Loucy (cell line): ENCODE results near the gene WDR37.

Experiments
- H2AFZ ChIP-seq: fragments of 200-600 bp; sonication (generic); 2 replicates; pipeline ENCODE4 v1.6.0; 2016; ENCODE audit warnings: antibody characterized with exemption, mild to moderate bottlenecking, low read length, moderate library complexity
- H3F3A ChIP-seq: fragments of 200-600 bp; 2 replicates; pipeline ENCODE4 v1.6.0; 2016; ENCODE audit warnings: antibody characterized with exemption, low read depth, mild to moderate bottlenecking
- H3K27me3 ChIP-seq: fragments of 200-600 bp; sonication (generic); 2 replicates; pipeline ENCODE4 v1.6.1; 2014; ENCODE audit warnings: low read length, mild to moderate bottlenecking; ENCODE audit not compliant: insufficient read depth, poor library complexity, severe bottlenecking
- H3K36me3 ChIP-seq: fragments of 200-600 bp; sonication (generic); 2 replicates; pipeline ENCODE4 v1.6.1; 2016; ENCODE audit warnings: low read length; ENCODE audit not compliant: insufficient read depth
- H3K4me1 ChIP-seq: fragments of 200-600 bp; sonication (generic); 2 replicates; pipeline ENCODE4 v1.5.1; 2014; ENCODE audit warnings: low read length, mild to moderate bottlenecking; ENCODE audit not compliant: insufficient read depth, poor library complexity, severe bottlenecking
- H3K4me2 ChIP-seq: fragments of 200-600 bp; sonication (generic); 2 replicates; pipeline ENCODE4 v1.6.0; 2014; ENCODE audit warnings: antibody characterized with exemption, low read length, low read depth, mild to moderate bottlenecking; ENCODE audit not compliant: poor library complexity, severe bottlenecking
- H3K4me3 ChIP-seq: fragments of 200-600 bp; sonication (generic); 2 replicates; pipeline ENCODE4 v1.5.1; 2014; ENCODE audit warnings: low read length, mild to moderate bottlenecking, mixed read lengths; ENCODE audit not compliant: poor library complexity, severe bottlenecking
- H3K79me2 ChIP-seq: fragments of 200-600 bp; sonication (generic); 2 replicates; pipeline ENCODE4 v1.6.1; 2014; ENCODE audit warnings: low read length; ENCODE audit not compliant: insufficient read depth
- H3K9ac ChIP-seq: fragments of 200-600 bp; sonication (generic); 2 replicates; pipeline ENCODE4 v1.6.0; 2014; ENCODE audit warnings: mild to moderate bottlenecking, low read depth, low read length, moderate library complexity; ENCODE audit not compliant: poor library complexity, severe bottlenecking
- H3K9me2 ChIP-seq: fragments of 200-600 bp; sonication (generic); replicated peaks from 2 replicates; pipeline ENCODE4 v1.6.1; 2016; ENCODE audit warnings: low read depth, low read length, mixed read lengths
- H3K9me3 ChIP-seq: fragments of 200-600 bp; sonication (generic); 2 replicates; pipeline ENCODE4 v1.6.1; 2014; ENCODE audit warnings: mild to moderate bottlenecking, antibody characterized with exemption, low read length, low read depth; ENCODE audit not compliant: insufficient read depth
- H4K20me1 ChIP-seq: fragments of 200-600 bp; sonication (generic); 2 replicates; pipeline ENCODE4 v1.6.0; 2014; ENCODE audit warnings: antibody characterized with exemption, low read length, mild to moderate bottlenecking; ENCODE audit not compliant: insufficient read depth, poor library complexity, severe bottlenecking
- EZH2phosphoT487 ChIP-seq: fragments of 200-600 bp; IDR thresholded peaks from 2 replicates; pipeline ENCODE4 v1.6.1; 2018; ENCODE audit warnings: antibody characterized with exemption, mild to moderate bottlenecking, moderate library complexity, borderline replicate concordance
- TF ChIP-seq, protein P1 (sequence below): fragments of 200-600 bp; sonication (generic); conservative IDR thresholded peaks from 2 replicates; pipeline ENCODE4 v1.5.1; 2014; ENCODE audit warnings: mild to moderate bottlenecking, antibody characterized with exemption, low read length

WDR37 gene

DNA sequence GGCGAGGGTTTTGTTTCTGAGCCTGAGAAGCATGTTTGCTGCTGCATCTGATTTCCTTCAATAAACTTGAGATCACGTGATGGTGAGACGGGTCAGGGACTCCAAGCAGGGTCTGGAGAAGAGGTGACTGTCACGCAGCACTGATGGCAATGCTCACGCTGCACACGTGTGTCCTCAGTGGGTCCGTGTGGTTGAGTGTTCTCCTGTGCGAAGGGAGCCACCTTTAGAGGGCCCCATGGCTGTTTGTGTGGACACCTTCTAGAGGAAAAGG is 100.4 kb downstream of the WDR37 start:
- H3K9ac ChIP-seq, result no peak overlapping the region
- no peaks in the 10 kb centered on the region for H3F3A ChIP-seq
- H4K20me1 ChIP-seq, result no peaks in the 10 kb centered on the region
- no peaks in the 10 kb centered on the region for H3K9me2 ChIP-seq
- H3K9me3 ChIP-seq, result no peaks in the 10 kb centered on the region
- no peaks in the 10 kb centered on the region for H3K36me3 ChIP-seq
- no peaks in the 10 kb centered on the region for H3K27me3 ChIP-seq
- TF ChIP-seq, protein P1, sequence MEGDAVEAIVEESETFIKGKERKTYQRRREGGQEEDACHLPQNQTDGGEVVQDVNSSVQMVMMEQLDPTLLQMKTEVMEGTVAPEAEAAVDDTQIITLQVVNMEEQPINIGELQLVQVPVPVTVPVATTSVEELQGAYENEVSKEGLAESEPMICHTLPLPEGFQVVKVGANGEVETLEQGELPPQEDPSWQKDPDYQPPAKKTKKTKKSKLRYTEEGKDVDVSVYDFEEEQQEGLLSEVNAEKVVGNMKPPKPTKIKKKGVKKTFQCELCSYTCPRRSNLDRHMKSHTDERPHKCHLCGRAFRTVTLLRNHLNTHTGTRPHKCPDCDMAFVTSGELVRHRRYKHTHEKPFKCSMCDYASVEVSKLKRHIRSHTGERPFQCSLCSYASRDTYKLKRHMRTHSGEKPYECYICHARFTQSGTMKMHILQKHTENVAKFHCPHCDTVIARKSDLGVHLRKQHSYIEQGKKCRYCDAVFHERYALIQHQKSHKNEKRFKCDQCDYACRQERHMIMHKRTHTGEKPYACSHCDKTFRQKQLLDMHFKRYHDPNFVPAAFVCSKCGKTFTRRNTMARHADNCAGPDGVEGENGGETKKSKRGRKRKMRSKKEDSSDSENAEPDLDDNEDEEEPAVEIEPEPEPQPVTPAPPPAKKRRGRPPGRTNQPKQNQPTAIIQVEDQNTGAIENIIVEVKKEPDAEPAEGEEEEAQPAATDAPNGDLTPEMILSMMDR, result no peak
- H2AFZ ChIP-seq, result no peak overlapping the region
- H3K79me2 ChIP-seq, result no peaks in the 10 kb centered on the region
- no peaks in the 10 kb centered on the region for H3K4me1 ChIP-seq
- no peak overlapping the region for H3K4me2 ChIP-seq
- H3K4me3 ChIP-seq, result no peak overlapping the region

DNA sequence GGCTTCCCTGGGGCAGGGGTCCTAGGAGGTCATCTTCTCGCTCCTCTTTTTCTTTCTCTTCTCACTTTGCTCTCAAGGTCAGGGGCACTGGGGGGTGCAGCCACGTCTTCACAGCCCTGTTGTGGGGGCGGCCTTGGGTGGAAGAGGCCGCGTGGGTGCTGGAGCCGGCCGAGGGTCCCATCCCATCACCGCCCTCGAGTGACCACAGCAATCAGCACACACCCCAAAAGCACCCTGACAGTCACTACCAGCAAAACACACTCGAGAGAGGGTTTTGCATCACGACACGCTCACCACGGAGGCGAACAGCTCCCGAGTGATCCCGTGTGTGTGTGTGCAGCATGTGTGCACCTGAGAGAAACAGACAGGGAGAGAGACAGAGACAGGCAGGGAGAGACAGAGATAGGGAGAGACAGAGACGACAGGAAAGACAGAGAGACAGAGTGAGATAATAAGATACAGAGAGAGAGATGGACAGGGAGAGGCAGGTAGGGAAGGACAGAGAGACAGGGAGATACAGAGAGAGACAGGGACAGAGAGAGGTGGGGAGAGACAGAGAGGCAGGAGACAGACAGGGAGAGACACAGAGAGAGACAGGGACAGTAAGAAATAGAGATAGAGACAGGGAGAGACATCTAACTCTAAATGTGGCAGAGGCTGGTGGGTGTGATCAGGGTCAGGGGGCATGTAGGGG is 100.9 kb downstream of the WDR37 start:
- no peak overlapping the region for H3K9ac ChIP-seq

DNA sequence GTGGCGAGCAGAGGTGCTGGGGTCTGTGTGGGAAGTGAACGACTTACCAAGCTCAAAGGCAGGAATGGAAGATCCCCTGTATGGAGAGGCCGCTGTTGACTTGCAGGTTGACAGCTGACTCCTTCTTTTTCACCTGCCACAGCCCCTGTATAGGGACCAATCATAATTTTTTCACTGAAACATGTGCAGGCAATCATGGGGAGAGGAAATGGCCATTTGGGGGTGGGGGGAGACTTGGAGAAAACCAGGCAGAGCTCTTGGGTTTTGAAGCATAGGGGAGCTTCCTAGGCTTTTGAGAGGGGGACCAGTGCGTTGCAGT is 101.4 kb downstream of the WDR37 start:
- no peaks in the 10 kb centered on the region for H3K9me3 ChIP-seq
- no peaks in the 10 kb centered on the region for H3K79me2 ChIP-seq
- no peaks in the 10 kb centered on the region for H3K27me3 ChIP-seq
- no peaks in the 10 kb centered on the region for H3K9me2 ChIP-seq
- H3K9ac ChIP-seq, result no peak overlapping the region
- H3K4me2 ChIP-seq, result no peak overlapping the region
- H3K4me3 ChIP-seq, result no peak overlapping the region
- no peaks in the 10 kb centered on the region for H4K20me1 ChIP-seq
- H3F3A ChIP-seq, result no peaks in the 10 kb centered on the region
- H2AFZ ChIP-seq, result no peak overlapping the region
- H3K4me1 ChIP-seq, result no peaks in the 10 kb centered on the region
- no peaks in the 10 kb centered on the region for H3K36me3 ChIP-seq
- TF ChIP-seq, protein P1, result no peak
- no peak for TF ChIP-seq EZH2phosphoT487

More for the DNA sequence above, 100.9 kb downstream of the WDR37 start:
- no peak overlapping the region for H3K4me2 ChIP-seq
- TF ChIP-seq EZH2phosphoT487, result no peak
- TF ChIP-seq, protein P1, result no peak
- H3K9me3 ChIP-seq, result no peaks in the 10 kb centered on the region
- no peaks in the 10 kb centered on the region for H3K4me1 ChIP-seq
- no peaks in the 10 kb centered on the region for H3K36me3 ChIP-seq
- no peak overlapping the region for H3K4me3 ChIP-seq
- H3F3A ChIP-seq, result no peaks in the 10 kb centered on the region
- no peak overlapping the region for H2AFZ ChIP-seq
- no peaks in the 10 kb centered on the region for H3K27me3 ChIP-seq
- no peaks in the 10 kb centered on the region for H3K79me2 ChIP-seq
- no peaks in the 10 kb centered on the region for H3K9me2 ChIP-seq
- H4K20me1 ChIP-seq, result no peaks in the 10 kb centered on the region
